ENCODE measurements around the gene RPIA.
A peak's percentile ranks its signal among the peaks of the same experiment; 100 is the strongest.

The RPIA gene

GRCh38 chr2:88686320-88686719 lies 5.2 kb upstream of the RPIA start:
- DNase-seq: no peak

GRCh38 chr2:88687384-88687783 lies 4.1 kb upstream of the RPIA start:
- DNase-seq: no peak

GRCh38 chr2:88690591-88691338 lies 708 bp upstream of the RPIA start:
- DNase-seq: peak in 4 of 5 experiments; percentile 13 to 65 (median 28)

GRCh38 chr2:88692187-88692586 lies 714 bp downstream of the RPIA start:
- DNase-seq: peak in 3 of 5 experiments; percentile 4 to 58 (median 7)

GRCh38 chr2:88693911-88694414 lies 2.5 kb downstream of the RPIA start:
- DNase-seq: no peak

GRCh38 chr2:88696611-88697010 lies 5.1 kb downstream of the RPIA start:
- DNase-seq: no peak

GRCh38 chr2:88697370-88698026 lies 6.0 kb downstream of the RPIA start:
- peak in 1 of 5 experiments; percentile 21 for DNase-seq

- DNase-seq: no peak
These were observed 6.5 kb downstream of the RPIA start for GRCh38 chr2:88698027-88698413.

GRCh38 chr2:88698498-88699233 lies 7.2 kb downstream of the RPIA start:
- no peak for DNase-seq

- no peak for DNase-seq
These were observed 15.5 kb downstream of the RPIA start for GRCh38 chr2:88707003-88707402.

GRCh38 chr2:88709181-88709631 lies 17.7 kb downstream of the RPIA start:
- no peak for DNase-seq

- no peak for DNase-seq
These were observed 19.8 kb downstream of the RPIA start for GRCh38 chr2:88711289-88711688.

GRCh38 chr2:88711897-88712296 lies 20.4 kb downstream of the RPIA start:
- DNase-seq: no peak

GRCh38 chr2:88713408-88713807 lies 21.9 kb downstream of the RPIA start:
- no peak for DNase-seq

GRCh38 chr2:88714667-88715066 lies 23.2 kb downstream of the RPIA start:
- no peak for DNase-seq

- DNase-seq: no peak
These were observed 28.9 kb downstream of the RPIA start for GRCh38 chr2:88720399-88720798.

- no peak for DNase-seq
These were observed 29.8 kb downstream of the RPIA start for GRCh38 chr2:88721268-88721667.

GRCh38 chr2:88724643-88725332 lies 33.3 kb downstream of the RPIA start:
- DNase-seq: no peak

GRCh38 chr2:88729061-88729745 lies 37.7 kb downstream of the RPIA start:
- DNase-seq: no peak

- no peak for DNase-seq
These were observed 41.9 kb downstream of the RPIA start for GRCh38 chr2:88733155-88733902.

- DNase-seq: no peak
These were observed 43.7 kb downstream of the RPIA start for GRCh38 chr2:88735133-88735532.
